DND-41 (cell line): ENCODE results near the gene LAMP2.

Experiments used
- EZH2 ChIP-seq: IDR thresholded peaks from 3 replicates; pipeline ENCODE4 v1.6.1; 2012; ENCODE audit warnings: borderline replicate concordance, low read depth, mild to moderate bottlenecking, moderate library complexity, low read length, inconsistent platforms; ENCODE audit not compliant: severe bottlenecking
- TF ChIP-seq, protein P1 (sequence below): IDR thresholded peaks from 2 replicates; pipeline ENCODE4 v1.5.1; 2012; ENCODE audit warnings: borderline replicate concordance, low read length, moderate library complexity, mild to moderate bottlenecking; ENCODE audit not compliant: poor library complexity, severe bottlenecking; ENCODE audit errors: extremely low read depth

DNA sequence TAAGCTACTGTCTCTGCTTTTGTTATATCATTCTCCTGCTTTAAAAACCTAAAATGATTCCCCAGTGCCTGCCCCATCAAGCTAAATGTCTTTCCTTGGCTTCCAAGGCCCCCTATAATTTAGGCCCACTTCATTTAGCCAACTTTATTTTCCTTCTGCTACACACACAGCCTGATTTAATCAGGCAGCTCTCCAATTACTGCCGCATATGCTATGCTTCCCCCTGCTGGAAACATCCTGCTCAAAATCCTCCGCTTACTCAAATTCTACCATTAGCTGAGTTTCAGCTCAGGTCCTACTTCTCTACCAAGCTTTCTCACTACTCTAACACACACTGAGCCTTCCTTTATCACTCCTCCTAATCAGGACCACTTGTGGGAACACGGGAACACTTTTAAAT lies 17.0 kb downstream of the LAMP2 start:
- TF ChIP-seq, protein P1, sequence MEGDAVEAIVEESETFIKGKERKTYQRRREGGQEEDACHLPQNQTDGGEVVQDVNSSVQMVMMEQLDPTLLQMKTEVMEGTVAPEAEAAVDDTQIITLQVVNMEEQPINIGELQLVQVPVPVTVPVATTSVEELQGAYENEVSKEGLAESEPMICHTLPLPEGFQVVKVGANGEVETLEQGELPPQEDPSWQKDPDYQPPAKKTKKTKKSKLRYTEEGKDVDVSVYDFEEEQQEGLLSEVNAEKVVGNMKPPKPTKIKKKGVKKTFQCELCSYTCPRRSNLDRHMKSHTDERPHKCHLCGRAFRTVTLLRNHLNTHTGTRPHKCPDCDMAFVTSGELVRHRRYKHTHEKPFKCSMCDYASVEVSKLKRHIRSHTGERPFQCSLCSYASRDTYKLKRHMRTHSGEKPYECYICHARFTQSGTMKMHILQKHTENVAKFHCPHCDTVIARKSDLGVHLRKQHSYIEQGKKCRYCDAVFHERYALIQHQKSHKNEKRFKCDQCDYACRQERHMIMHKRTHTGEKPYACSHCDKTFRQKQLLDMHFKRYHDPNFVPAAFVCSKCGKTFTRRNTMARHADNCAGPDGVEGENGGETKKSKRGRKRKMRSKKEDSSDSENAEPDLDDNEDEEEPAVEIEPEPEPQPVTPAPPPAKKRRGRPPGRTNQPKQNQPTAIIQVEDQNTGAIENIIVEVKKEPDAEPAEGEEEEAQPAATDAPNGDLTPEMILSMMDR: peak; percentile 49
- TF ChIP-seq EZH2: no peak
